GM12878 (cell line): ENCODE data around the gene SENP5. TPM values are rescaled to one million over a fixed set of nuclear protein-coding genes. Genes with fewer than 3 reads are reported as not detected.

Source experiments
- ATAC-seq: fragments of 200-7000 bp; cut with Tn5 transposase; 3 replicates; pipeline ENCODE4 v1.9.1; 2020; ENCODE audit warnings: mild to moderate bottlenecking, moderate library complexity
- BruUV-seq: library from RNA; stranded (reverse); fragments of 400-500 nt; replicated peaks from 2 replicates; lab custom pipeline; 2021; lab: Mats Ljungman, UMichigan
- CTCF ChIA-PET: fragments of 300-600 bp; sonication (Branson Sonifier 250); formaldehyde crosslinking; extraction: SDS; loops from one replicate; lab custom pipeline; 2021; ENCODE audit warnings: inconsistent platforms; lab: Yijun Ruan, JAX
- POLR2A ChIA-PET: fragments of 350-600 bp; formaldehyde crosslinking; extraction: SDS; loops from one replicate; lab custom pipeline; 2021; ENCODE audit warnings: inconsistent platforms; lab: Charles Lee
- RAD21 ChIA-PET: fragments of 300-600 bp; sonication (Branson Sonifier 250); formaldehyde crosslinking; loops from one replicate; lab custom pipeline; 2023; ENCODE audit warnings: antibody characterized with exemption; ENCODE audit not compliant: unreplicated experiment; lab: Charles Lee
- SMC1A ChIA-PET: fragments of 300-600 bp; sonication (Branson Sonifier 250); formaldehyde crosslinking; loops from one replicate; lab custom pipeline; 2023; ENCODE audit not compliant: unreplicated experiment, uncharacterized antibody; lab: Charles Lee
- DNase-seq: peaks from one replicate; pipeline ENCODE4 v3.0.0-alpha.2; 2011; ENCODE audit warnings: low read depth, low spot score
- FAIRE-seq: peaks from 3 replicates; lab custom pipeline; 2011; peaks lifted over from hg19 to GRCh38; lab: Jason Lieb, UNC
- H2AFZ ChIP-seq: 2 replicates; pipeline ENCODE4 v1.6.0; 2011; ENCODE audit warnings: low read depth, low read length, control low read depth; ENCODE audit not compliant: control insufficient read depth
- H3K27ac ChIP-seq: 2 replicates; pipeline ENCODE4 v1.5.1; 2011; ENCODE audit warnings: control low read depth; ENCODE audit not compliant: control insufficient read depth, insufficient read depth
- H3K27me3 ChIP-seq, 2 experiments: replicated peaks in 1 of 2; 2 replicates each; pipeline versions ENCODE4 v1.6.0 to v1.6.1; 2011; ENCODE audit warnings: low read length in 1 of 2; ENCODE audit not compliant: control insufficient read depth in 2 of 2, insufficient read depth in 2 of 2
- H3K36me3 ChIP-seq, 2 experiments: 2 replicates each; pipeline ENCODE4 v1.5.1; 2011; ENCODE audit warnings: low read length in 1 of 2; ENCODE audit not compliant: control insufficient read depth in 2 of 2, insufficient read depth in 2 of 2
- H3K4me1 ChIP-seq: 2 replicates; pipeline ENCODE4 v1.6.1; 2011; ENCODE audit warnings: mild to moderate bottlenecking, low read length, moderate library complexity, mixed read lengths; ENCODE audit not compliant: control insufficient read depth, insufficient read depth
- H3K4me2 ChIP-seq: 2 replicates; pipeline ENCODE4 v1.6.0; 2011; ENCODE audit warnings: control low read depth; ENCODE audit not compliant: control insufficient read depth, insufficient read depth
- H3K4me3 ChIP-seq: fragments of 200-600 bp; sonication (generic); 2 replicates; pipeline ENCODE4 v1.5.1; 2016
- H3K79me2 ChIP-seq: 2 replicates; pipeline ENCODE4 v1.6.0; 2011; ENCODE audit warnings: low read length; ENCODE audit not compliant: control insufficient read depth, insufficient read depth
- H3K9ac ChIP-seq: 2 replicates; pipeline ENCODE4 v1.8.0; 2011; ENCODE audit warnings: low read length, control low read depth, mixed read lengths; ENCODE audit not compliant: control insufficient read depth, insufficient read depth
- H3K9me3 ChIP-seq: replicated peaks from 3 replicates; pipeline ENCODE4 v1.5.1; 2011; ENCODE audit warnings: mild to moderate bottlenecking, low read length; ENCODE audit not compliant: control insufficient read depth, insufficient read depth
- H4K20me1 ChIP-seq: 2 replicates; pipeline ENCODE4 v1.6.0; 2011; ENCODE audit not compliant: control insufficient read depth, insufficient read depth
- BMI1 ChIP-seq: fragments of 450-650 bp; IDR thresholded peaks from 2 replicates; pipeline ENCODE4 v1.6.1; 2016; ENCODE audit warnings: mild to moderate bottlenecking, moderate library complexity, borderline replicate concordance
- CTCF ChIP-seq, 3 experiments: IDR thresholded peaks in 2 of 3; conservative IDR thresholded peaks in 1 of 3; 2 replicates each; pipeline ENCODE4 v1.5.1; 2011; ENCODE audit warnings: low read depth in 3 of 3, low read length in 3 of 3, mild to moderate bottlenecking in 3 of 3, control low read depth in 2 of 3, moderate library complexity in 2 of 3, inconsistent platforms in 1 of 3, mixed read lengths in 1 of 3; ENCODE audit not compliant: control insufficient read depth in 2 of 3, insufficient read depth in 1 of 3; ENCODE audit errors: extremely low read depth in 1 of 3
- IKZF1 ChIP-seq: fragments of 450-650 bp; conservative IDR thresholded peaks from 2 replicates; pipeline ENCODE4 v1.6.1; 2017; ENCODE audit warnings: antibody characterized with exemption, mild to moderate bottlenecking
- MXI1 ChIP-seq: fragments of 150-350 bp; IDR thresholded peaks from 2 replicates; pipeline ENCODE4 v1.6.1; 2011; ENCODE audit warnings: low read depth, mild to moderate bottlenecking, inconsistent platforms, low read length, improper control_type of control experiment
- MYC ChIP-seq: IDR thresholded peaks from 2 replicates; pipeline ENCODE4 v1.6.1; 2011; ENCODE audit warnings: mild to moderate bottlenecking, low read length, moderate library complexity, inconsistent platforms; ENCODE audit not compliant: insufficient read depth, insufficient replicate concordance, insufficient read length, severe bottlenecking
- NFIC ChIP-seq: IDR thresholded peaks from 2 replicates; pipeline ENCODE4 v1.6.1; 2012; ENCODE audit warnings: low read depth, mild to moderate bottlenecking, inconsistent platforms, low read length, moderate library complexity
- RAD51 ChIP-seq: fragments of 450-650 bp; IDR thresholded peaks from 2 replicates; pipeline ENCODE4 v1.6.1; 2016; ENCODE audit warnings: moderate library complexity, mild to moderate bottlenecking, inconsistent platforms
- RUNX3 ChIP-seq: IDR thresholded peaks from 2 replicates; pipeline ENCODE4 v1.6.1; 2012; ENCODE audit warnings: low read length, inconsistent platforms
- STAT1 ChIP-seq: fragments of 450-650 bp; conservative IDR thresholded peaks from 2 replicates; pipeline ENCODE4 v1.6.1; 2014; ENCODE audit warnings: antibody characterized with exemption, mild to moderate bottlenecking
- STAT3 ChIP-seq: IDR thresholded peaks from 2 replicates; pipeline ENCODE4 v1.6.1; 2011; ENCODE audit warnings: low read depth, low read length, improper control_type of control experiment
- USF1 ChIP-seq: IDR thresholded peaks from 2 replicates; pipeline ENCODE4 v1.6.1; 2011; ENCODE audit warnings: borderline replicate concordance, low read depth, mild to moderate bottlenecking, moderate library complexity, mixed read lengths, low read length; ENCODE audit not compliant: insufficient read depth; ENCODE audit errors: extremely low read length
- ZNF217 ChIP-seq: fragments of 450-650 bp; IDR thresholded peaks from 2 replicates; pipeline ENCODE4 v1.6.1; 2017; ENCODE audit warnings: antibody characterized with exemption, mild to moderate bottlenecking
- ZNF687 ChIP-seq: fragments of 450-650 bp; IDR thresholded peaks from 2 replicates; pipeline ENCODE4 v1.6.1; 2017; ENCODE audit warnings: mild to moderate bottlenecking, moderate library complexity
- ZSCAN29 ChIP-seq: fragments of 450-650 bp; IDR thresholded peaks from 2 replicates; pipeline ENCODE4 v1.6.1; 2017; ENCODE audit warnings: mild to moderate bottlenecking, moderate library complexity
- WGBS: methylation state at CpG from one replicate; pipeline ENCODE4 v1.1.6; 2016; ENCODE audit warnings: low lambda C conversion rate; ENCODE audit not compliant: insufficient replicate concordance, insufficient coverage; ENCODE audit errors: missing lambda C conversion rate; 5-methylcytosine and 5-hydroxymethylcytosine counted together
- in situ Hi-C: fragments of 300-500 bp; cut with MboI; formaldehyde crosslinking; loops from 9 replicates; pipeline ENCODE4 v1.14.3; 2018; ENCODE audit warnings: mixed read lengths
- intact Hi-C: fragments of 100-400 bp; cut with micrococcal nuclease; formaldehyde crosslinking; loops from one replicate; pipeline ENCODE4 v1.14.2; 2022; ENCODE audit not compliant: unreplicated experiment
- polyA plus RNA-seq, 11 experiments: library from polyadenylated mRNA; depleted of rRNA in 4 of 11; unstranded in 6 of 11; stranded (reverse) in 5 of 11; fragments of >200 nt; fragmentation: Nextera tagmentation in 4 of 11; fragmentation: Illumina TruSeq in 1 of 11; extraction: Ambion mirVana in 4 of 11; extraction: Trizol in 1 of 11; gene quantifications; 1 replicate in 1 of 11; 2 replicates in 10 of 11; pipeline versions ENCODE4 v1.2.1 to v1.2.3, GENCODE V29; 2011 to 2016; ENCODE audit warnings: inconsistent platforms in 2 of 11, missing spikeins in 2 of 11, low read depth in 1 of 11
- total RNA-seq, 4 experiments: library from RNA; depleted of rRNA in 3 of 4; stranded (reverse); fragments of >200 nt in 3 of 4; fragmentation: Illumina TruSeq in 1 of 4; extraction: Trizol in 1 of 4; gene quantifications; 2 replicates each; pipeline versions ENCODE4 v1.2.1 to v1.2.3, GENCODE V29; 2013 to 2021

Gene SENP5
- total and polyA plus RNA-seq, 10 of the 15 experiments (the other 5 are each of a cell fraction or from before 2014, with no cell fraction given) = 6.4 to 28.4 (median 15.6) TPM

- POLR2A ChIA-PET = no interaction called here
- Histone ChIP-seq H3K4me3 (peak overlapping the region; percentile 90), H3K27ac (peak overlapping the region; percentile 18; the same call in 1 of the 2 replicates), H3K9ac (peak overlapping the region; percentile 69), H3K27me3 (no peaks in the 10 kb centered on the region; a peak in 1 of 4 replicates), H3K4me1 (peaks cover 3% of the 10 kb centered on the region), H4K20me1 (no peaks in the 10 kb centered on the region), H3K9me3 (peaks cover 14% of the 10 kb centered on the region; the same call in 1 of the 3 replicates), H3K4me2 (peak overlapping the region; percentile 96), H3K79me2 (no peaks in the 10 kb centered on the region), H3K36me3 (no peaks in the 10 kb centered on the region), H2AFZ (peak overlapping the region; percentile 81)
- in situ Hi-C loops (no loop called here), intact Hi-C loops (loop anchor here (1.0 to 2.0 kb wide), 3 partner anchors 27 to 361 kb away; partner anchors contain the start of gene NCBP2)
- FAIRE-seq (no peak), DNase-seq (no peak), ATAC-seq (peak; percentile 85)
- no TSS peak for BruUV-seq
- RAD21 ChIA-PET = interaction anchor here (1.0 to 3.9 kb wide), 6 partner anchors 27 to 361 kb away, joined by 3 to 30 read pairs (median 5); partner anchors contain the start of genes NCBP2 and SENP5
- WGBS = 7% methylated on average over 82 of the region's 100 CpGs
- CTCF ChIA-PET = interaction anchor here (0.6 to 4.7 kb wide), 15 partner anchors 11 to 447 kb away, joined by 3 to 68 read pairs (median 3); partner anchors contain the start of gene NCBP2
- SMC1A ChIA-PET = interaction anchor here (0.6 to 2.1 kb wide), 7 partner anchors 16 to 217 kb away, joined by 3 to 8 read pairs (median 3); no protein-coding TSS in a partner anchor
- peak; percentile 30 for TF ChIP-seq MXI1
- TF ChIP-seq RAD51 = no peak
- TF ChIP-seq NFIC = no peak
- TF ChIP-seq USF1 = no peak
- TF ChIP-seq ZSCAN29 = peak; percentile 53
- no peak for TF ChIP-seq STAT3
- 0 out of 2 replicates have a peak, but pooled peaks have one; percentile 47 for TF ChIP-seq ZNF217
- peak; percentile 61 to 82 (median 69); a peak in 5 of 6 replicates for TF ChIP-seq CTCF (IDR thresholded peaks at IDR 0.05 in 2 of 3, conservative IDR thresholded peaks at IDR 0.05 in 1 of 3; ENCODE audit: control insufficient read depth in 2 of 3, extremely low read depth in 1 of 3, insufficient read depth in 1 of 3, low read depth in 3 of 3, low read length in 3 of 3)
- TF ChIP-seq BMI1 = no peak
- TF ChIP-seq MYC = no peak
- TF ChIP-seq RUNX3 = peak; percentile 42; the same call in 1 of the 2 replicates
- TF ChIP-seq IKZF1 = peak; percentile 97
- peak; percentile 49; the same call in 1 of the 2 replicates for TF ChIP-seq ZNF687
- TF ChIP-seq STAT1 = no peak
These were observed 102.2 kb downstream of the SENP5 start for GRCh38 chr3:196969660-196970546.
